ENCODE measurements around the gene SNX13.

Gene SNX13

GRCh38 chr7:17832242-17832641 lies 108.1 kb downstream of the SNX13 start:
- Histone ChIP-seq H3K79me2 (ENCODE audit: low read length) (no peaks in the 10 kb centered on the region), H3K4me3 (ENCODE audit: low read length) (no peak overlapping the region), H3K4me1 (ENCODE audit: low read length) (no peaks in the 10 kb centered on the region), H2AFZ (ENCODE audit: low read length) (no peak overlapping the region), H3K9me2 (replicated peaks; ENCODE audit: insufficient read depth, low read length) (no peaks in the 10 kb centered on the region), H3K4me2 (ENCODE audit: low read depth, low read length) (no peak overlapping the region), H3K27me3 (replicated peaks; ENCODE audit: insufficient read depth, low read length) (no peaks in the 10 kb centered on the region), H3F3A (ENCODE audit: insufficient read depth, low read length) (no peaks in the 10 kb centered on the region), H4K20me1 (ENCODE audit: insufficient read depth, low read length) (no peaks in the 10 kb centered on the region), H3K9ac (ENCODE audit: low read length) (no peak overlapping the region), H3K36me3 (replicated peaks; ENCODE audit: insufficient read depth, low read length) (peaks cover 4% of the 10 kb centered on the region; the same call in 1 of the 2 replicates), H3K9me3 (replicated peaks; ENCODE audit: insufficient read depth, low read length) (no peaks in the 10 kb centered on the region), H3K27ac (ENCODE audit: low read length) (no peak overlapping the region)
- DNase-seq = no peak
- TF ChIP-seq EZH2 (optimal IDR thresholded peaks at IDR 0.05; ENCODE audit: low read depth, low read length) (no peak), EZH2phosphoT487 (IDR thresholded peaks at IDR 0.05; ENCODE audit: low read length) (no peak), CTCF (IDR thresholded peaks at IDR 0.05; ENCODE audit: low read length) (no peak)

- Histone ChIP-seq H3K9me3 (replicated peaks; ENCODE audit: insufficient read depth, low read length) (no peaks in the 10 kb centered on the region), H3K79me2 (ENCODE audit: low read length) (no peaks in the 10 kb centered on the region), H3K27me3 (replicated peaks; ENCODE audit: insufficient read depth, low read length) (no peaks in the 10 kb centered on the region), H3K9me2 (replicated peaks; ENCODE audit: insufficient read depth, low read length) (no peaks in the 10 kb centered on the region), H2AFZ (ENCODE audit: low read length) (no peak overlapping the region), H4K20me1 (ENCODE audit: insufficient read depth, low read length) (no peaks in the 10 kb centered on the region), H3K27ac (ENCODE audit: low read length) (no peak overlapping the region), H3K9ac (ENCODE audit: low read length) (no peak overlapping the region), H3K4me3 (ENCODE audit: low read length) (no peak overlapping the region), H3K4me1 (ENCODE audit: low read length) (no peaks in the 10 kb centered on the region), H3K4me2 (ENCODE audit: low read depth, low read length) (no peak overlapping the region), H3K36me3 (replicated peaks; ENCODE audit: insufficient read depth, low read length) (peaks cover 3% of the 10 kb centered on the region; the same call in 1 of the 2 replicates), H3F3A (ENCODE audit: insufficient read depth, low read length) (no peaks in the 10 kb centered on the region)
- DNase-seq = no peak
- no peak for TF ChIP-seq EZH2phosphoT487 (IDR thresholded peaks at IDR 0.05; ENCODE audit: low read length)
These were observed 110.1 kb downstream of the SNX13 start for GRCh38 chr7:17830206-17830605.

GRCh38 chr7:17829001-17829400 lies 111.3 kb downstream of the SNX13 start:
- Histone ChIP-seq H3K27ac (ENCODE audit: low read length) (no peak overlapping the region), H3K4me3 (ENCODE audit: low read length) (no peak overlapping the region), H3K79me2 (ENCODE audit: low read length) (no peaks in the 10 kb centered on the region), H3K4me2 (ENCODE audit: low read depth, low read length) (no peak overlapping the region), H3K4me1 (ENCODE audit: low read length) (no peaks in the 10 kb centered on the region), H3K27me3 (replicated peaks; ENCODE audit: insufficient read depth, low read length) (no peaks in the 10 kb centered on the region), H3K9me2 (replicated peaks; ENCODE audit: insufficient read depth, low read length) (no peaks in the 10 kb centered on the region), H4K20me1 (ENCODE audit: insufficient read depth, low read length) (no peaks in the 10 kb centered on the region), H3K9ac (ENCODE audit: low read length) (no peak overlapping the region), H3K36me3 (replicated peaks; ENCODE audit: insufficient read depth, low read length) (no peaks in the 10 kb centered on the region; the same call in 1 of the 2 replicates), H3K9me3 (replicated peaks; ENCODE audit: insufficient read depth, low read length) (no peaks in the 10 kb centered on the region), H2AFZ (ENCODE audit: low read length) (no peak overlapping the region), H3F3A (ENCODE audit: insufficient read depth, low read length) (no peaks in the 10 kb centered on the region)
- DNase-seq = no peak
- TF ChIP-seq CTCF (IDR thresholded peaks at IDR 0.05; ENCODE audit: low read length) = no peak
- TF ChIP-seq EZH2phosphoT487 (IDR thresholded peaks at IDR 0.05; ENCODE audit: low read length) = no peak
- TF ChIP-seq EZH2 (optimal IDR thresholded peaks at IDR 0.05; ENCODE audit: low read depth, low read length) = no peak

- Histone ChIP-seq H3K27ac (ENCODE audit: low read length) (no peak overlapping the region), H3K36me3 (replicated peaks; ENCODE audit: insufficient read depth, low read length) (no peaks in the 10 kb centered on the region; the same call in 1 of the 2 replicates), H3K9me2 (replicated peaks; ENCODE audit: insufficient read depth, low read length) (no peaks in the 10 kb centered on the region), H3F3A (ENCODE audit: insufficient read depth, low read length) (no peaks in the 10 kb centered on the region), H2AFZ (ENCODE audit: low read length) (no peak overlapping the region), H3K4me2 (ENCODE audit: low read depth, low read length) (no peak overlapping the region), H3K79me2 (ENCODE audit: low read length) (no peaks in the 10 kb centered on the region), H3K9ac (ENCODE audit: low read length) (no peak overlapping the region), H3K9me3 (replicated peaks; ENCODE audit: insufficient read depth, low read length) (no peaks in the 10 kb centered on the region), H4K20me1 (ENCODE audit: insufficient read depth, low read length) (no peaks in the 10 kb centered on the region; the same call in 1 of the 2 replicates), H3K27me3 (replicated peaks; ENCODE audit: insufficient read depth, low read length) (no peaks in the 10 kb centered on the region), H3K4me3 (ENCODE audit: low read length) (no peak overlapping the region), H3K4me1 (ENCODE audit: low read length) (no peaks in the 10 kb centered on the region)
- TF ChIP-seq CTCF (IDR thresholded peaks at IDR 0.05; ENCODE audit: low read length) (no peak), EZH2phosphoT487 (IDR thresholded peaks at IDR 0.05; ENCODE audit: low read length) (no peak), EZH2 (optimal IDR thresholded peaks at IDR 0.05; ENCODE audit: low read depth, low read length) (no peak)
- no peak for DNase-seq
These were observed 117.6 kb downstream of the SNX13 start for GRCh38 chr7:17822547-17823173.
